ENCODE results near the gene C20orf204. TPM values are rescaled to one million over a fixed set of nuclear protein-coding genes. Genes with fewer than 3 reads are reported as not detected.
A peak's percentile ranks its signal among the peaks of the same experiment; 100 is the strongest.

C20orf204 gene
- total and polyA plus RNA-seq, 10 of the 15 experiments (the other 5 are each of a cell fraction or from before 2014, with no cell fraction given) = 0.24 to 56.0 (median 12.4) TPM

- H3K36me3 ChIP-seq (ENCODE audit: control insufficient read depth in 2 of 2, insufficient read depth in 2 of 2, low read length in 1 of 2) = peaks cover 57 to 61% of the 10 kb centered on the region in 2 experiments
- no peaks in the 10 kb centered on the region for H4K20me1 ChIP-seq (ENCODE audit: control insufficient read depth, insufficient read depth)
- H3K9me3 ChIP-seq (replicated peaks; ENCODE audit: control insufficient read depth, insufficient read depth, low read length) = no peaks in the 10 kb centered on the region
- POLR2A ChIA-PET = interaction anchor here (0.8 to 1.1 kb wide), 2 partner anchors 10 to 22 kb away, joined by 3 read pairs; no protein-coding TSS in a partner anchor
- no TSS peak for BruUV-seq (replicated peaks)
- FAIRE-seq = no peak
- SMC1A ChIA-PET (ENCODE audit: uncharacterized antibody, unreplicated experiment) = no interaction called here
- H3K27ac ChIP-seq (ENCODE audit: control insufficient read depth, insufficient read depth) = no peak overlapping the region
- no peak overlapping the region for H3K9ac ChIP-seq (ENCODE audit: control insufficient read depth, insufficient read depth, low read length)
- no peak overlapping the region for H3K4me3 ChIP-seq
- WGBS (ENCODE audit: insufficient coverage, insufficient replicate concordance, low lambda C conversion rate, missing lambda C conversion rate) = 95% methylated on average over 17 of the region's 17 CpGs
- no peak for DNase-seq (ENCODE audit: low read depth, low spot score)
- in situ Hi-C loops (cut with MboI) = no loop called here
- TF ChIP-seq SMARCA5 (IDR thresholded peaks at IDR 0.05) (no peak), IRF3 (IDR thresholded peaks at IDR 0.05) (no peak), NFXL1 (IDR thresholded peaks at IDR 0.05; ENCODE audit: borderline replicate concordance) (no peak), POLR2A (IDR thresholded peaks at IDR 0.05; ENCODE audit: low read depth, low read length) (peak; percentile 3; the same call in 1 of the 2 replicates)
- TF ChIP-seq, protein P1, sequence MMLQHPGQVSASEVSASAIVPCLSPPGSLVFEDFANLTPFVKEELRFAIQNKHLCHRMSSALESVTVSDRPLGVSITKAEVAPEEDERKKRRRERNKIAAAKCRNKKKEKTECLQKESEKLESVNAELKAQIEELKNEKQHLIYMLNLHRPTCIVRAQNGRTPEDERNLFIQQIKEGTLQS (IDR thresholded peaks at IDR 0.05; ENCODE audit: borderline replicate concordance, extremely low read depth, low read depth, low read length) = no peak
- TF ChIP-seq, protein P2, sequence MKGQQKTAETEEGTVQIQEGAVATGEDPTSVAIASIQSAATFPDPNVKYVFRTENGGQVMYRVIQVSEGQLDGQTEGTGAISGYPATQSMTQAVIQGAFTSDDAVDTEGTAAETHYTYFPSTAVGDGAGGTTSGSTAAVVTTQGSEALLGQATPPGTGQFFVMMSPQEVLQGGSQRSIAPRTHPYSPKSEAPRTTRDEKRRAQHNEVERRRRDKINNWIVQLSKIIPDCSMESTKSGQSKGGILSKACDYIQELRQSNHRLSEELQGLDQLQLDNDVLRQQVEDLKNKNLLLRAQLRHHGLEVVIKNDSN (IDR thresholded peaks at IDR 0.05; ENCODE audit: borderline replicate concordance, extremely low read length, insufficient read depth, low read depth, low read length) = no peak
- no peak for ATAC-seq
- H3K27me3 ChIP-seq (replicated peaks in 1 of 2; ENCODE audit: control insufficient read depth in 2 of 2, insufficient read depth in 2 of 2, low read length in 1 of 2) = no peaks in the 10 kb centered on the region
- RAD21 ChIA-PET (ENCODE audit: unreplicated experiment) = no interaction called here
- H3K4me1 ChIP-seq (ENCODE audit: control insufficient read depth, insufficient read depth, low read length) = no peaks in the 10 kb centered on the region
- no peak overlapping the region for H2AFZ ChIP-seq (ENCODE audit: control insufficient read depth, low read depth, low read length)
- H3K79me2 ChIP-seq (ENCODE audit: control insufficient read depth, insufficient read depth, low read length) = no peaks in the 10 kb centered on the region
- CTCF ChIA-PET = interaction anchor here (0.7 kb wide), 1 partner anchor 16 kb away, joined by 3 read pairs; no protein-coding TSS in a partner anchor
- no peak overlapping the region for H3K4me2 ChIP-seq (ENCODE audit: control insufficient read depth, insufficient read depth)
- intact Hi-C loops (cut with micrococcal nuclease; ENCODE audit: unreplicated experiment) = no loop called here
Measured at GRCh38 chr20:64024141-64024990, 11.6 kb upstream of the C20orf204 start.

All from GM12878 (cell line).